Colon (tissue), 2 donors: ENCODE measurements around the gene SCAF8.
"Not testable (repeated sequence)": the region's sequence is repeated elsewhere in the genome, so short reads cannot be mapped to it uniquely, and the experiment has no call there.

ENCODE experiments used
- FAIRE-seq: peaks from 2 replicates; lab custom pipeline; 2012; peaks lifted over from hg19 to GRCh38; lab: Jason Lieb, UNC
- donor health status: control.
- donor health status: control.

The SCAF8 gene

GRCh38 chr6:154733626-154734382 is 588 bp downstream of the SCAF8 start:
- no peak for FAIRE-seq

- no peak for FAIRE-seq
Observed at GRCh38 chr6:154736618-154737259, 3.5 kb downstream of the SCAF8 start.

GRCh38 chr6:154737424-154737823 is 4.2 kb downstream of the SCAF8 start:
- FAIRE-seq, result no peak

- FAIRE-seq, result no peak
Observed at GRCh38 chr6:154738551-154738961, 5.3 kb downstream of the SCAF8 start.

- no peak for FAIRE-seq
Observed at GRCh38 chr6:154740658-154741057, 7.4 kb downstream of the SCAF8 start.

- FAIRE-seq, result no peak
Observed at GRCh38 chr6:154742891-154743290, 9.7 kb downstream of the SCAF8 start.

GRCh38 chr6:154744029-154744745 is 11.0 kb downstream of the SCAF8 start:
- peak; percentile 41 for FAIRE-seq

- FAIRE-seq, result no peak
Observed at GRCh38 chr6:154745243-154745642, 12.0 kb downstream of the SCAF8 start.

GRCh38 chr6:154749341-154749740 is 16.1 kb downstream of the SCAF8 start:
- no peak for FAIRE-seq

GRCh38 chr6:154751011-154751800 is 18.0 kb downstream of the SCAF8 start:
- FAIRE-seq, result no peak

- no peak for FAIRE-seq
Observed at GRCh38 chr6:154752022-154752421, 18.8 kb downstream of the SCAF8 start.

- FAIRE-seq, result no peak
Observed at GRCh38 chr6:154754152-154754551, 20.9 kb downstream of the SCAF8 start.

- no peak for FAIRE-seq
Observed at GRCh38 chr6:154757352-154758050, 24.3 kb downstream of the SCAF8 start.

- no peak for FAIRE-seq
Observed at GRCh38 chr6:154758125-154758524, 24.9 kb downstream of the SCAF8 start.

GRCh38 chr6:154763650-154764049 is 30.4 kb downstream of the SCAF8 start:
- FAIRE-seq, result no peak

- FAIRE-seq, result peak; percentile 43
Observed at GRCh38 chr6:154765273-154765672, 32.1 kb downstream of the SCAF8 start.

- no peak for FAIRE-seq
Observed at GRCh38 chr6:154766288-154766687, 33.1 kb downstream of the SCAF8 start.

- FAIRE-seq, result no peak
Observed at GRCh38 chr6:154767003-154767723, 33.9 kb downstream of the SCAF8 start.

GRCh38 chr6:154768280-154768679 is 35.1 kb downstream of the SCAF8 start:
- no peak for FAIRE-seq

- no peak for FAIRE-seq
Observed at GRCh38 chr6:154773610-154774089, 40.4 kb downstream of the SCAF8 start.

GRCh38 chr6:154779157-154779556 is 45.9 kb downstream of the SCAF8 start:
- FAIRE-seq, result not testable (repeated sequence)
